ENCODE measurements around the gene MON1B.

DNA sequence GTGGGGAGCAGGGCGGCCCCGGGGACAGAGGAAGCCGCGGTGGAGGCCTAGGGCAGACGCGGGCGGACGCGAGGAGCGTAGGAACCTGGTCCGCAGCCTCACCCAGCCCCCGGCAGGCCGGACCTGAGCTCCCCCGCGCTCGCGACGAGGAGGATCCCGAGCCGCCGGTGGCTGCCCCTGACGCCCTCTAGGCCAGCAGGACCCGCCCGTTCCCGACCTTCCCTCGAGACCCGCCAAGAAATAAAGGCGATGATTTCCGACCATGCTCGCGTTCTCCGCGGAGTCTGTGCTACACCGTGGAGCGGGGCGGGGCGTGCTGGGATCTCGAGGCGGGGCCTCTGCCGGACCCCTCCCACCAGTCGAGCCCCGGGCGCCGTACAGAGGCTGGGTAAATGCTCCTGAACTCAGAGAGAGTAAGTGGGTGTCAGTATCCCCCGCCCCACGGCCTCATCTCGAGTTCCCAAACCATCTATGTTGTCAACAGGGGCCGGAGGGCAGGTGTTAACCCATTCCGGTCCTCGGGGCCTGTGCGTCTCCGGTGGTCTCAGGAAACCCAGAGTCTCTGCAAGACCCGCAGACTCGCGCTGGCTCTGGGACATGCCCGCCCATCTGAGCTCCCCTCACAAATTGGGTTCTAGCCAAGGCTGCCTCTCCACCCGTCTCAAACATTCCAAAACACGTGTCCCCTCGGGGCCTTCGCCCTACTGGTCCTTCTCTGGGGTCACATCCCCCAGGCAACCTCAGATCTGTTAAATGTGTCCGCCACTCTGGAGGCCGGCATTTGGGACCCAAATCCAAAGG, 22.0 kb downstream of the MON1B start:
- TF ChIP-seq, protein P1, sequence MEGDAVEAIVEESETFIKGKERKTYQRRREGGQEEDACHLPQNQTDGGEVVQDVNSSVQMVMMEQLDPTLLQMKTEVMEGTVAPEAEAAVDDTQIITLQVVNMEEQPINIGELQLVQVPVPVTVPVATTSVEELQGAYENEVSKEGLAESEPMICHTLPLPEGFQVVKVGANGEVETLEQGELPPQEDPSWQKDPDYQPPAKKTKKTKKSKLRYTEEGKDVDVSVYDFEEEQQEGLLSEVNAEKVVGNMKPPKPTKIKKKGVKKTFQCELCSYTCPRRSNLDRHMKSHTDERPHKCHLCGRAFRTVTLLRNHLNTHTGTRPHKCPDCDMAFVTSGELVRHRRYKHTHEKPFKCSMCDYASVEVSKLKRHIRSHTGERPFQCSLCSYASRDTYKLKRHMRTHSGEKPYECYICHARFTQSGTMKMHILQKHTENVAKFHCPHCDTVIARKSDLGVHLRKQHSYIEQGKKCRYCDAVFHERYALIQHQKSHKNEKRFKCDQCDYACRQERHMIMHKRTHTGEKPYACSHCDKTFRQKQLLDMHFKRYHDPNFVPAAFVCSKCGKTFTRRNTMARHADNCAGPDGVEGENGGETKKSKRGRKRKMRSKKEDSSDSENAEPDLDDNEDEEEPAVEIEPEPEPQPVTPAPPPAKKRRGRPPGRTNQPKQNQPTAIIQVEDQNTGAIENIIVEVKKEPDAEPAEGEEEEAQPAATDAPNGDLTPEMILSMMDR (conservative IDR thresholded peaks at IDR 0.05; ENCODE audit: low read length), result no peak
- TF ChIP-seq EZH2phosphoT487 (IDR thresholded peaks at IDR 0.05; ENCODE audit: borderline replicate concordance), result no peak

Data from Loucy (cell line).